Motor neuron (in vitro differentiated cells): ENCODE measurements around the gene GNAT3. TPM values are rescaled to one million over a fixed set of nuclear protein-coding genes. Genes with fewer than 3 reads are reported as not detected.

Experiments
- ATAC-seq, 8 experiments: fragments of 200-7000 bp; cut with Tn5 transposase; replicated peaks in 6 of 8; 2 replicates each; pipeline ENCODE4 v1.8.0; 2021; ENCODE audit warnings: mild to moderate bottlenecking in 8 of 8, moderate library complexity in 8 of 8
- H3K27ac ChIP-seq, 2 donors: fragments of 250-450 bp; sonication (Bioruptor Pico); 2 replicates each; pipeline ENCODE4 v1.9.0; 2021; ENCODE audit warnings: antibody characterized with exemption in 2 of 2, mild to moderate bottlenecking in 2 of 2, moderate library complexity in 1 of 2
- H3K4me1 ChIP-seq, 2 donors: fragments of 250-450 bp; sonication (Bioruptor Pico); replicated peaks in 1 of 2; 2 replicates each; pipeline ENCODE4 v1.6.1; 2021; ENCODE audit warnings: antibody characterized with exemption in 2 of 2, mild to moderate bottlenecking in 2 of 2, moderate library complexity in 1 of 2
- H3K4me3 ChIP-seq, 5 donors: fragments of 250-450 bp; sonication (Bioruptor Pico); 2 replicates each; pipeline ENCODE4 v1.9.0; 2021; ENCODE audit warnings: antibody characterized with exemption in 5 of 5, mild to moderate bottlenecking in 5 of 5, moderate library complexity in 4 of 5
- WGBS, 10 experiments: fragments of 450-650 bp; shearing (Covaris generic); methylation state at CpG; one replicate each; pipeline ENCODE4 v1.0.0; 2022; 5-methylcytosine and 5-hydroxymethylcytosine counted together
- in situ Hi-C, 9 experiments: fragments of 400-800 bp; cut with MboI; loops; one replicate each; pipeline ENCODE4 v1.15.0; 2021; ENCODE audit warnings: low sequenced_read_pairs in 9 of 9, low pct_unique_long_range_greater_than_20kb in 2 of 9; ENCODE audit not compliant: unreplicated experiment in 9 of 9
- total RNA-seq, 8 experiments: library from RNA; unstranded; fragments of 300-600 nt; gene quantifications; 2 replicates each; pipeline versions ENCODE4 v1.2.3 to v1.2.4, GENCODE V29; 2022

Gene GNAT3
- total RNA-seq, 8 experiments from 2014 or later = 0.11 to 0.25 TPM; not detected in 6

GRCh38 chr7:80420876-80421275 lies 91.0 kb downstream of the GNAT3 start:
- in situ Hi-C loops = loop anchor here in 1 of 9 experiments (25.0 kb wide), 1 partner anchor 359 kb away; no protein-coding TSS in a partner anchor
- no peak for ATAC-seq

GRCh38 chr7:80417211-80417793 lies 94.6 kb downstream of the GNAT3 start:
- in situ Hi-C loops = loop anchor here in 1 of 9 experiments (25.0 kb wide), 1 partner anchor 355 kb away; no protein-coding TSS in a partner anchor
- H3K4me3 ChIP-seq = no peak overlapping the region
- H3K4me1 ChIP-seq = peaks cover 3 to 5% of the 10 kb centered on the region in 2 donors
- ATAC-seq = no peak
- no peak overlapping the region for H3K27ac ChIP-seq
- WGBS, 10 experiments = 40 to 100% (median 96%) methylated on average over 1 to 5 of the region's 6 CpGs; no CpG with 5 or more reads in 3 of the 10 experiments

More at GRCh38 chr7:80420876-80421275, 91.0 kb downstream of the GNAT3 start:
- WGBS, 10 experiments = 33 to 100% (median 79%) methylated on average over 1 to 2 of the region's 2 CpGs
- Histone ChIP-seq H3K27ac (no peak overlapping the region), H3K4me3 (no peak overlapping the region), H3K4me1 (no peaks in the 10 kb centered on the region)

GRCh38 chr7:80415522-80415921 lies 96.3 kb downstream of the GNAT3 start:
- no peak for ATAC-seq
- in situ Hi-C loops = loop anchor here in 1 of 9 experiments (25.0 kb wide), 1 partner anchor 353 kb away; no protein-coding TSS in a partner anchor
- H3K4me1 ChIP-seq = peaks cover 3 to 5% of the 10 kb centered on the region in 2 donors
- H3K4me3 ChIP-seq = no peak overlapping the region
- WGBS, 10 experiments = 9 to 100% (median 80%) methylated on average over 1 of the region's 1 CpG; no CpG with 5 or more reads in 1 of the 10 experiments
- H3K27ac ChIP-seq = no peak overlapping the region

- no peak overlapping the region for H3K4me3 ChIP-seq
- ATAC-seq = no peak
- H3K4me1 ChIP-seq = peaks cover 3 to 5% of the 10 kb centered on the region in 2 donors
- WGBS, 10 experiments = 20 to 100% (median 89%) methylated on average over 1 to 3 of the region's 3 CpGs; no CpG with 5 or more reads in 1 of the 10 experiments
- H3K27ac ChIP-seq = no peak overlapping the region
- in situ Hi-C loops = loop anchor here in 1 of 9 experiments (25.0 kb wide), 1 partner anchor 353 kb away; no protein-coding TSS in a partner anchor
Measured at GRCh38 chr7:80415114-80415513, 96.8 kb downstream of the GNAT3 start.

GRCh38 chr7:80414331-80414730 lies 97.5 kb downstream of the GNAT3 start:
- in situ Hi-C loops = loop anchor here in 1 of 9 experiments (25.0 kb wide), 1 partner anchor 352 kb away; no protein-coding TSS in a partner anchor
- 60 to 100% (median 98%) methylated on average over 1 to 2 of the region's 2 CpGs; no CpG with 5 or more reads in 2 of the 10 experiments for WGBS, 10 experiments
- H3K27ac ChIP-seq = no peak overlapping the region
- H3K4me1 ChIP-seq = peaks cover 3 to 5% of the 10 kb centered on the region in 2 donors
- no peak overlapping the region for H3K4me3 ChIP-seq
- ATAC-seq = no peak

- WGBS, 10 experiments = 0 to 89% (median 33%) methylated on average over 1 to 3 of the region's 3 CpGs
- Histone ChIP-seq H3K4me1 (peaks cover 3 to 5% of the 10 kb centered on the region in 2 donors), H3K4me3 (no peak overlapping the region), H3K27ac (no peak overlapping the region)
- peak in 4 of 8 experiments; percentile 25 to 75 (median 71) for ATAC-seq
- in situ Hi-C loops = loop anchor here in 1 of 9 experiments (25.0 kb wide), 1 partner anchor 351 kb away; no protein-coding TSS in a partner anchor
Measured at GRCh38 chr7:80413383-80413945, 98.4 kb downstream of the GNAT3 start.

- Histone ChIP-seq H3K4me1 (peaks cover 3 to 5% of the 10 kb centered on the region in 2 donors), H3K4me3 (no peak overlapping the region), H3K27ac (no peak overlapping the region)
- 88 to 100% (median 100%) methylated on average over 1 of the region's 1 CpG; no CpG with 5 or more reads in 4 of the 10 experiments for WGBS, 10 experiments
- ATAC-seq = peak in 2 of 8 experiments; percentile 51 to 67
- in situ Hi-C loops = loop anchor here in 1 of 9 experiments (25.0 kb wide), 1 partner anchor 351 kb away; no protein-coding TSS in a partner anchor
Measured at GRCh38 chr7:80412842-80413241, 99.0 kb downstream of the GNAT3 start.

GRCh38 chr7:80411621-80412020 lies 100.2 kb downstream of the GNAT3 start:
- no peak overlapping the region for H3K27ac ChIP-seq
- ATAC-seq = no peak
- in situ Hi-C loops = loop anchor here in 1 of 9 experiments (25.0 kb wide), 1 partner anchor 349 kb away; no protein-coding TSS in a partner anchor
- no peak overlapping the region for H3K4me3 ChIP-seq
- H3K4me1 ChIP-seq = peaks cover 3 to 5% of the 10 kb centered on the region in 2 donors
- 27 to 83% (median 56%) methylated on average over 1 to 2 of the region's 2 CpGs; no CpG with 5 or more reads in 3 of the 10 experiments for WGBS, 10 experiments

GRCh38 chr7:80410081-80410480 lies 101.8 kb downstream of the GNAT3 start:
- in situ Hi-C loops = loop anchor here in 1 of 9 experiments (25.0 kb wide), 1 partner anchor 348 kb away; no protein-coding TSS in a partner anchor
- Histone ChIP-seq H3K4me1 (peaks cover 3 to 5% of the 10 kb centered on the region in 2 donors), H3K27ac (no peak overlapping the region), H3K4me3 (no peak overlapping the region)
- no peak for ATAC-seq

Other genes with a start within 250 kb of the GNAT3 start
- gene CD36, start 126.6 kb upstream of the GNAT3 start, total RNA-seq = 10 to 100 TPM in 2 of 8 experiments, 1 to 10 TPM in 1, under 1 TPM in 5; 0.22 to 98.4 (median 0.80) TPM